KBM-7 (cell line): ENCODE data around the gene C9orf40.

Source experiments
- DNase-seq: peaks from one replicate; pipeline ENCODE4 v3.0.0-alpha.2; 2015
- in situ Hi-C: fragments of 300-500 bp; cut with MboI; formaldehyde crosslinking; loops from 2 replicates; pipeline ENCODE4 v1.14.3; 2020; ENCODE audit warnings: low sequenced_read_pairs, low pct_unique_long_range_greater_than_20kb, mixed read lengths

Gene C9orf40

GRCh38 chr9:74952201-74953151, at the start of gene C9orf40:
Gene C9orf40 (minus strand): TSS chr9:74952912. CDS start chr9:74952611, 301 bp downstream.
- DNase-seq = peak; percentile 93
- in situ Hi-C loops = no loop called here

GRCh38 chr9:75001719-75002421, 49.2 kb upstream of the C9orf40 start:
- in situ Hi-C loops = no loop called here
- DNase-seq = peak; percentile 84

GRCh38 chr9:75000835-75001234, 48.1 kb upstream of the C9orf40 start:
- DNase-seq = no peak
- in situ Hi-C loops = no loop called here

- DNase-seq = no peak
- in situ Hi-C loops = no loop called here
Observed at GRCh38 chr9:74985041-74985440, 32.3 kb upstream of the C9orf40 start.

DNA sequence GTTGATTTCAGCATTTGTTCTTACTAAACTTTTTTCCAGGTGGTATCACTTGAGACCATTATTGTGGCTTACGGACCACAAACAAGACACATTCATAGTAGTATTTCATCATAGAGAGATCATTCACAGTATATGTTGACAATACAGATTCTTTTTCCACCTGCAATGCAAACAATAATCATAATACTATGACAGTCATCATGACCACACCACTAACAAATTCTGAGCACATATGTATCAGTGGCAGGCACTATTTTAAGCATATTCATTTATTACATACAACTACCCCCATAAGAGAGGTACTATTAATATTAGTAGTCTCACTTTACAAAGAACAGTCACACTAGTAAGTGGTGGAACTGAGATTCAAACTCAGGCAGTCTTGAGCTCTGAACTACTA, 31.0 kb upstream of the C9orf40 start:
- in situ Hi-C loops = no loop called here
- no peak for DNase-seq

- no peak for DNase-seq
- in situ Hi-C loops = no loop called here
Observed at GRCh38 chr9:74979844-74980243, 27.1 kb upstream of the C9orf40 start.

DNA sequence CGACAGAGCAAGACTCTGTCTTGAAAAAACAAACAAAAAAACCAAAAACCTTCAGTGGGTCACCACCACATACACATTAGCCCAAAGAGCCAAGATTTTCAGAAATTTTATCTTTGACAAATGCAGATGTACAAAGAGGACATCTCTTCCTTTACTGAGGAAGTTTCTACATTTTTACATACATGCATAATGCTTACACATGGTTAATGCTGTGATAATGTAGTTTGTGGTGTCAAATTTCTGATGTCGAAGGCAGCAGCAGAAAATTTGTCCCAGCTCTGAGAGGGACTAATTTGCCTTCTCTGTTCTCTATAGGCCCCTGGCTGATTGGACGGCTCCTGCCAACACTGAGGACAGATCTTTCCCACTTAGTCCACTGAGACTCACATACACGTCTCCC, 24.6 kb upstream of the C9orf40 start:
- no peak for DNase-seq
- in situ Hi-C loops = no loop called here

DNA sequence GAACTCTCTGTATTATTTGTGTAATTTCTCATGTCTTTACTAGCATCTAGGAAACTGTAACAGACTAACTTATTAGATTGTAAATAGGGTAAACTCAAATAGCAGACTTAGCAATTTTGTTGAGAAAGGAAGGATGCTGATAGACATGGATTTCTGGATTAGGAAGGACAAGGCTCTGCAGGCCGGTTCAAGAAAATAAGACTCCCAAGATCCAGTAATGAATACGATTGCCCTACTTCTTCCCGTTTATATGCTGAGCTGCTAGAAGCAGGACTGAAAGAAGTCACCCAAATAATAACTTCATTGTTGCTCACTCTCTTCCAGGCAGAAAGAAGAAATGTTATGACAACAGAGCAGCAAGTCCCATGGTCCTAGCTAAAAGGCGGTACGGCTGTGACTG, 22.8 kb upstream of the C9orf40 start:
- in situ Hi-C loops = no loop called here
- DNase-seq = no peak

DNA sequence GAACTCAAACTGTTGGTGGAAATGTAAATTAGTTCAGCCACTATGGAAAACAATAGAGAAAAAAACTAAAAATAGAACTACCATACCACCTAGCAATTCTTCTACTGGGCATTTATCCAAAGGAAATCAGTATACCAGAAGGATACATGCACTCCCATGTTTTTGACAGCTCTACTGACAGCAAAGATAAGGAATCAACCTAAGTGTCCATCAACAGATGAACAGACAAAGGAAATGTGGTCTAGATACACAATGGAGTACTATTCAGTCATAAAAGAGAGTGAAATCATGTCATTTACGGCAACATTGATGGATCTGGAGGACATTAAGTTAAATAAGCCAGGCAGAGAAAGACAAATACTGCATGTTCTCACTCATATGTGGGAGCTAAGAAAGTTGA, 21.8 kb upstream of the C9orf40 start:
- in situ Hi-C loops = no loop called here
- peak; percentile 19 for DNase-seq

DNA sequence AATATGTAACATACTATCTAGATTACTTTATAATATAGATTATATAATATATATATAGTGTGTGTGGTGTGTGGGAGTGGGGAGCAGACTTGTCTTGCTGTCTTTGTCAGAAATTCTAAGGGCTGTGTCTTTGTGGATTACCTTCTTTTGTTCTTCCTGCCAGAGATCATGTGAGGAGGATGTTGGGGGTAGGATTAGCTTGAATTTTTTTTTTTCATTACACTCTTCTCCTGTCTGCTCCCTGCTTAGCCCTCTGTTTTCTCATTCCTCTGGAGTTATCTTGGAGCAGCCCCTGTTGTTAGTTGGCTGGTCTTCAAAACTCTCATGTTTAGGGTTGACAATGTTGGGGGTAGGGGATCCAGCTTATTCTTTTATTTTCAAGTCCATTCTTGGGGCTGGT, 21.0 kb upstream of the C9orf40 start:
- no peak for DNase-seq
- in situ Hi-C loops = no loop called here

- DNase-seq = no peak
- in situ Hi-C loops = no loop called here
Observed at GRCh38 chr9:74963056-74963455, 10.3 kb upstream of the C9orf40 start.

DNA sequence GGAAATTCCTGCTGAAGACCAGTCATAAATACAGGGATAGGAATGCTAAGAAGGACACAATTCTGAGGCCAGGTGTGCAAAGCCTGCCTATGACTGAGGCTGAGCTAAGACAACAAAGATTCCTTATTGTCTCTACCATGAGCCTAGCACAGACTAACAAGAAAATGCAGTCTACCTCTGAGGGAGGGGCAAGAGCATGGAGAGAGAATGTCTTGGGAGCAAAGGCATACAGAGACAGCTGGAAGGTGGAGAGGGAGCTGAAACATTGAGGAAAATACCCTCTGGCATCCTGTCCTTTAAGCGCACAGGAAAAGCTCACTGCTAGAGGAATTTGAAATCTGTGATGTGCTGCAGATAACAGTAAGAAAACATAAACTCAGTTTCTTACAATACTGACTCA, 8.8 kb upstream of the C9orf40 start:
- in situ Hi-C loops = no loop called here
- DNase-seq = no peak

GRCh38 chr9:74960561-74960960, 7.8 kb upstream of the C9orf40 start:
- DNase-seq = no peak
- in situ Hi-C loops = no loop called here

DNA sequence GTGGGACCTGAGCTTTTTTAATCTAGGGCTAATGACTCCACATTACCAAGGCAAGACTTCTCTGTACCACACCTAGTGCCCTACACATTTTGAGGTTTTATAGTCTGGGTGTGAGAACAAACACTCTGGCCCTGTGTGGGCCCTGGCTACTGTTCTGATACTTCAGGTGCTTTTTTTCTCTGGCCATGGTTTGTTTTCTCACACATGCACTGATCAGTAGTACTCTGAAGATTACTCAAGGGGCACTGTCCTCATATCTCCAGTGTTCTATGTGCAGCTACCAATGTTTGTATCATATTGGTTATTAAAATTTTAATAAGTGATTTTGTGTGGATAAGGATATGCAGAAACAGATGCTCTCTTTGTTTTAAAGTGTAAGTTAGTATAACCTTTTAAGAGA, 5.9 kb upstream of the C9orf40 start:
- no peak for DNase-seq
- in situ Hi-C loops = no loop called here

GRCh38 chr9:74953235-74953751, 581 bp upstream of the C9orf40 start:
- in situ Hi-C loops = no loop called here
- DNase-seq = no peak

DNA sequence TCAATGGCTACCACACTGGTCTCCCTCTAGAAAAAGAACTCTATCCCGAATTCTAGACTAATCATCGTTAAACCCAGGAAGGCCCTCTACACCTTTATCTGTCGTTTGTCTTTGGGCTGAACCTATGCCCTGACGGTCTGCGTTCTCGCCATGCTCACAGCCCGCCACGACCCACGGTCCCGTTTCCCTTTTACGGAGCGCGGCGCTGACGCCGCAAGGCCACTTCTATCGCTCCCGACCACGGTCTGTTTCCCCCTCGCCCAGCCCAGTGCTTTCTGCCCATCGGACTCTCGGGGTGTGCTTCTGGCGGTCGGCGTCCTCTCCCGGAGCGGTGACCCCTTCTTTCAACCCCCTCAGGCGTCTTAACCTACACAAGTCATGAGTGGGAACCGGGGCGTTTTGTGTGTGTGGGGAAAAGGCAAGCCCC, 974 bp downstream of the C9orf40 start:
- DNase-seq = peak; percentile 47
- in situ Hi-C loops = no loop called here

GRCh38 chr9:74951107-74951720, 1.5 kb downstream of the C9orf40 start:
- in situ Hi-C loops = no loop called here
- no peak for DNase-seq

GRCh38 chr9:74949859-74950855, 2.6 kb downstream of the C9orf40 start:
- in situ Hi-C loops = no loop called here
- DNase-seq = peak; percentile 20

DNA sequence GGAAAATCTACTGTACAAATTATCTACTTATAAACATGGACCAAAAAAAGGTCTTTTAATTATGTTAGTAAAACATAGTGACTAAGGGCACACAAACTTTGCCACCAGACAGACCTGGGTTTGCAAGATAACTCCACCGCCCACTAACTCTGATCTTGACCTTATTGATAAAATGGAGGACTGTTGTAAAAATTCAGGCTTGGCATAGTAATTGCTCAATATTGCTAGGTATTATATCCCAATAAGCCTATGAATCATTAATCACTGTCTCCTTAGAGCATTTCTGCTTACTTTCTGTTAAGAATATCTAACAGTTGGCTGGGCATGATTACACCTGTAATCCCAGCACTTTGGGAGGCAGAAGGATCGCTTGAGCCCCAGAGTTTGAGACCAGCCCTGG, 3.8 kb downstream of the C9orf40 start:
- DNase-seq = no peak

More for the DNA sequence above, 3.8 kb downstream of the C9orf40 start:
- in situ Hi-C loops = no loop called here
